Measurements from ENCODE around the gene CYP2S1.

- TF ChIP-seq, protein P1, sequence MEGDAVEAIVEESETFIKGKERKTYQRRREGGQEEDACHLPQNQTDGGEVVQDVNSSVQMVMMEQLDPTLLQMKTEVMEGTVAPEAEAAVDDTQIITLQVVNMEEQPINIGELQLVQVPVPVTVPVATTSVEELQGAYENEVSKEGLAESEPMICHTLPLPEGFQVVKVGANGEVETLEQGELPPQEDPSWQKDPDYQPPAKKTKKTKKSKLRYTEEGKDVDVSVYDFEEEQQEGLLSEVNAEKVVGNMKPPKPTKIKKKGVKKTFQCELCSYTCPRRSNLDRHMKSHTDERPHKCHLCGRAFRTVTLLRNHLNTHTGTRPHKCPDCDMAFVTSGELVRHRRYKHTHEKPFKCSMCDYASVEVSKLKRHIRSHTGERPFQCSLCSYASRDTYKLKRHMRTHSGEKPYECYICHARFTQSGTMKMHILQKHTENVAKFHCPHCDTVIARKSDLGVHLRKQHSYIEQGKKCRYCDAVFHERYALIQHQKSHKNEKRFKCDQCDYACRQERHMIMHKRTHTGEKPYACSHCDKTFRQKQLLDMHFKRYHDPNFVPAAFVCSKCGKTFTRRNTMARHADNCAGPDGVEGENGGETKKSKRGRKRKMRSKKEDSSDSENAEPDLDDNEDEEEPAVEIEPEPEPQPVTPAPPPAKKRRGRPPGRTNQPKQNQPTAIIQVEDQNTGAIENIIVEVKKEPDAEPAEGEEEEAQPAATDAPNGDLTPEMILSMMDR (conservative IDR thresholded peaks at IDR 0.05) = no peak
- no peak for TF ChIP-seq EZH2 (IDR thresholded peaks at IDR 0.05; ENCODE audit: low read depth)
These were observed 21.1 kb downstream of the CYP2S1 start for GRCh38 chr19:41214161-41214560.

Measured in PC-9 (cell line).